LNCaP clone FGC (cell line): ENCODE data around the gene SERPINA12.

Experiments used
- DNase-seq: peaks from one replicate; pipeline ENCODE4 v3.0.0-alpha.2; 2011; ENCODE audit warnings: low read depth
- H3K4me3 ChIP-seq: 2 replicates; pipeline ENCODE4 v1.5.1; 2011; ENCODE audit warnings: mild to moderate bottlenecking, low read depth, low read length, control low read depth
- TF ChIP-seq, protein P1 (sequence below): IDR thresholded peaks from 2 replicates; pipeline ENCODE4 v1.5.1; 2012; ENCODE audit warnings: mild to moderate bottlenecking; ENCODE audit not compliant: control insufficient read depth, insufficient read depth; ENCODE audit errors: extremely low read depth

The SERPINA12 gene

DNA sequence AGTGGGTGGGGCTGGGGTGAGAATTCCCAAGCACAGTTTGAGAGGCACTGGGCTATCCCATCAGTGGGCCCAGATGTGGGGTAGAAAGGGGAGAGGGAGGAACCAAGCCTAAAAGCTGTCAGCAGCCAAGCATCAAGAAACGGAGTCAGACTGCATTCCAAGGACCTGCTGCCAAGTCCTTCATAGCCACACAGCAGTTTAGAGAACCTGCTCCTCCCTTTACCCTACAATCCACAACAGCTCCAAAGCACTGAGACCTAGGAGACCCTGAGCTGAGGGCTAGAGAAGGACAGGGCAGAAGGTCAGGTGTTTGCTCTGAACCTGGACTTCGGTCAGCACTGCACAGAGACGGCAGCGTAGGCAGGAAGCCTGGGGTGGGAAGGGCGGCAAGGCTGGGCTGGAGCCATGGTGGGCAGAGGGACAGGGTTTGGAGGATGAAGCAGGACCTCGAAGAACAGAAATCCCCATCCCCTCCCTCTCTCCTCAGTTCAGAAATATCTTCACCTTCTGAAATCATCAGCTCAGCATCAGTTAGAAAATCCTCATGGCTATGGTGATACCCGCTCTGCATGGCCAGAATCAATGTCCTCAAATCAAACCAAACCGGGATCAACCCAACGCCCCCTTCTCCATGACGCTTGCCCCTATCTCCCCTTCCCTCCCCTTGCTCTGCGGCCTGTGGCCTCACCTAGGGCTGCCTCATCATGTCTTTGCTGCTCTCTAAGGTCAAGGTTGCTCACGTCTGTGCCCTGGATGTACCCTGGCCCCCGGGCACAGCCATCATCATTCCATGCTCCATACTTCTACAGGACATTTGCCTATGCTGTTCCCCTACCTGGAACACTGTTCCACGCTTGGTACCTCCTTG is 39.1 kb upstream of the SERPINA12 start:
- no peak overlapping the region for H3K4me3 ChIP-seq
- no peak for DNase-seq
- TF ChIP-seq, protein P1, sequence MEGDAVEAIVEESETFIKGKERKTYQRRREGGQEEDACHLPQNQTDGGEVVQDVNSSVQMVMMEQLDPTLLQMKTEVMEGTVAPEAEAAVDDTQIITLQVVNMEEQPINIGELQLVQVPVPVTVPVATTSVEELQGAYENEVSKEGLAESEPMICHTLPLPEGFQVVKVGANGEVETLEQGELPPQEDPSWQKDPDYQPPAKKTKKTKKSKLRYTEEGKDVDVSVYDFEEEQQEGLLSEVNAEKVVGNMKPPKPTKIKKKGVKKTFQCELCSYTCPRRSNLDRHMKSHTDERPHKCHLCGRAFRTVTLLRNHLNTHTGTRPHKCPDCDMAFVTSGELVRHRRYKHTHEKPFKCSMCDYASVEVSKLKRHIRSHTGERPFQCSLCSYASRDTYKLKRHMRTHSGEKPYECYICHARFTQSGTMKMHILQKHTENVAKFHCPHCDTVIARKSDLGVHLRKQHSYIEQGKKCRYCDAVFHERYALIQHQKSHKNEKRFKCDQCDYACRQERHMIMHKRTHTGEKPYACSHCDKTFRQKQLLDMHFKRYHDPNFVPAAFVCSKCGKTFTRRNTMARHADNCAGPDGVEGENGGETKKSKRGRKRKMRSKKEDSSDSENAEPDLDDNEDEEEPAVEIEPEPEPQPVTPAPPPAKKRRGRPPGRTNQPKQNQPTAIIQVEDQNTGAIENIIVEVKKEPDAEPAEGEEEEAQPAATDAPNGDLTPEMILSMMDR = no peak

DNA sequence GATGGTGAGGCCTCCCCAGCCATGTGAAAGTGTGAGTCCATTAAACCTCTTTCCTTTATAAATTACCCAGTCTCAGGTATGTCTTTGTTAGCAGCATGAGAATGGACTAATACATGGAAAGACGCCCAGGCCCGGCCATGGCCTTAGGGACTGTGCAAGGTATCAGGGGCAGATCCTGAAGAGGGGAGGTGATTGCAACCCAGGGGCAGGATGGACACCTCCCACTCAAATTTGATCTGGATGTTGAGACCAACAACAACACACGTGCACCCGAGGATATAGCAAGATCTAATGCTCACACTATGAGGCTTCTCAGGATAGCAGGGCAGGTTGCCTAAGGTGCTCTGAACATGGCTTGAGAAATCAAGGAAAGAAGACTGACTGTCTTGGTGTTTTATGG is 38.5 kb upstream of the SERPINA12 start:
- no peak overlapping the region for H3K4me3 ChIP-seq
- DNase-seq = no peak
- TF ChIP-seq, protein P1 = no peak

DNA sequence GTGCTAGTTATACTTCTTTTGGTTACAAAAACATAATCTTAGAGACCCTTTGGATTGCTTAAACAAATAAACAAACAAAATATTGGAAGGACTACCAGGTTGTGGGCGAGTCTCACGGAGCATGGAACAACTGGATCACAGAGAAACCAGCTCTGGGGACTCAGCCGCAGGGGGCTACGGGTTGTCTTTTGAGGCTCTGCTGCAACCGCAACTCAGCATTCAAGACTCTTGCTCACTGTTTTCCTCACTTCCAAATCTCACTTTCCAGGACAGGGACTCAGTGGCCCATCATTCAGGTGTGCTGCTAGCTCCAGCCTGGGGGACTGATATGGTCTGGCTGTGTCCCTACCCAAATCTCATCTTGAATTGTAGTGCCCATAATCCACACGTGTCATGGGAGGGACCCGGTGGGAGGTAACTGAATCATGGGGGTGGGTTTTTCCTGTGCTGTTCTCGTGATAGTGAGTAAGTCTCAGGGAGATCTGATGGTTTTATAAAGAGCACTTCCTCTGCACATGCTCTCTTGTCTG is 37.9 kb upstream of the SERPINA12 start:
- TF ChIP-seq, protein P1 = no peak
- H3K4me3 ChIP-seq = no peak overlapping the region
- no peak for DNase-seq

DNA sequence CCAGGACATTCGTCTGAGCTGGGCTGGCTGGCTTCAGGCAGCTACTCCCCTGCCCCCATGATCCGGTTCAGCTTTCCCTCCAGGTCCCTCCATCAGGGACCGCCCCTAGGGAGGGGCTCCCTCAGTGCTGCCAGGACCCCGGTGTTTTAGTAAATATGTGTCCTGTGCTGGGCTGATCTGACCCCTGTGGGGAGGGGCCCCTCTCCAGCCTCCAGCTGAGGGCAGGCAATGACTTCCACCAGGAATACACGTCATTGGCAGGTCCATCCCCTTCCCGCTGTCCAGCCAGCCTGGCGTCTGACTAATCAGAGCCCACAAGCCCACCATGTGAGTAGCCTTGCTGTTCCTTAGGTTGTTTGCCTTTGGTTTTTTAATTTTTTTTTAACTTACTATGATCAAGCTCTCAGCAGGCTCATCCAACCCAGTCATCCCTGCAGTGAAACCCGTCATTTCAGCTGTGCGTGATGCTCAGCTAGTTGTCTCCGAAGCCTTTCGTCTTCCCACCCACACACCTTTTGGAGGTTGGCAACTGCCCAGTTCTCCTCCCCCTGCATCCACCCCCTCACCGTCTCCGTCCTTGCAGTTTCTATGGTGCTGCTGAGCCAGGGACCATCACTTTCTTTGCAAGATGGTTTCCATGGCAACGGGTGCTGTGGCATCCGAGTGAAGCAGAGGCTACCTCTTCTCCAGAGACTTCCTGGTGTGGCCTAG is 36.0 kb upstream of the SERPINA12 start:
- DNase-seq = no peak
- H3K4me3 ChIP-seq = no peak overlapping the region
- TF ChIP-seq, protein P1 = no peak

DNA sequence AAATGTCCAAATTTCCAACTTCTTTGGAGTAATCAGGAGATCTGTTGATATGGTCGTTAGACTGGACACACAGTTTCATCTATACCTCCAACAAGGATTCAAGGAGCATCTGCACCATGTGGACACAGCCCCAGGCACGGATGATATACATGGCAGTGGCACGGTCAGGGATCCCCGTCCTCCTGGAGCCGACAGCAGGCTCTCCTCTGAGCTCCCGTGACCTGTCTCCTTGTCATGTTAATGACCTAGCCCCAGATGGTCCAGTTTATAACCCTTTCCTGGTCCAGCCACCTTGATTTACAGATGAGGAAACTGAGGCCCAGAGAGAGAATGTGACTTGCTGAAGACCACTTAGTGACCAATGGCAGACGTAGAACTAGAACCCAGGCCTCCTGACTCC is 35.5 kb upstream of the SERPINA12 start:
- TF ChIP-seq, protein P1 = no peak
- DNase-seq = no peak
- H3K4me3 ChIP-seq = no peak overlapping the region

DNA sequence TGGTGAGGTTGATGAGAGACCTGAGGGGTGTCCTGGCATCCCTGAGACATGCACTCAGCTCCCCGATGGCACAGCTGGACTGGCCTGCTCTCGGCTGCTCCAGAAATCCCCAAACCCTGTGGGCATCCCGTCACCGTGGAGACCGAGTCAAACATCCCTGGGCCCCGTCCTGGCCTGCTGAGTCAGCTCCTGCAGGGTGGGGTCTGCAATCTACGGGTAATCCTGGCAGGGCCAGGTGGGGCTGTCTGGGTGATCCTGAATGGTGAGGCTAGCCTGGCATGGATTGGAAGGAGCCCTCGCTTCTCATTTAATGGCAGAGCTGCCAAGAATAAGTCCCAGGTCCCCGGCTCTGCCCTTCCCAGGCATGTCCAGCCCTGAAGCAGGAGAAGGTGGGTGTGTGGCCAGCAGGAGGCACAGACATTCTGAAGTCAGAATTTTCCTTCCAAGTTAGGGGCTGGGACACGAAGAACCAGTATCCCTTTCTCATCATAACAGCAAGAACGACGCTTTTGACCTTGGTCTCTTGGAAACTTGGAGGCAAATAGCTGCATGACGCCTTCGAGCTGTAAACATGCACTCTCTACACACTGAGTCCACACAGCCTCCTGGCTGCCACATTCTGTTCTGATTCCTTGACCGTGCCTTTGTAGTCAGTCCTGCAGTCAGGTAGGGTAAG is 34.3 kb upstream of the SERPINA12 start:
- H3K4me3 ChIP-seq = no peak overlapping the region
- TF ChIP-seq, protein P1 = no peak
- no peak for DNase-seq
